Mesendoderm (in vitro differentiated cells): ENCODE data around the gene ZNHIT1. TPM values are rescaled to one million over a fixed set of nuclear protein-coding genes. Genes with fewer than 3 reads are reported as not detected.

Source experiments
- small RNA-seq: library from polyadenylated mRNA; stranded (forward); fragments of <200 nt; extraction: miRNeasy Mini kit (QIAGEN cat#:217004); gene quantifications from one replicate; pipeline ENCODE3, GENCODE V24; 2013; ENCODE audit not compliant: insufficient read depth

ZNHIT1 gene

Small RNA genes lying within 50 kb of the gene (small RNA-seq; reads per million reads assigned to genes)
- gene RNU6-1104P: not detected
